GM18858 (cell line): ENCODE measurements around the gene EP400.

Experiments
- ATAC-seq: cut with Tn5 transposase; IDR thresholded peaks from one replicate; pipeline ENCODE4 v1.9.1; 2021; ENCODE audit not compliant: unreplicated experiment

The EP400 gene

GRCh38 chr12:132015686-132016430 lies 66.1 kb downstream of the EP400 start:
- ATAC-seq: no peak

- no peak for ATAC-seq
Observed at GRCh38 chr12:132018193-132018916, 68.6 kb downstream of the EP400 start.

GRCh38 chr12:132019891-132020290 lies 70.1 kb downstream of the EP400 start:
- no peak for ATAC-seq

DNA sequence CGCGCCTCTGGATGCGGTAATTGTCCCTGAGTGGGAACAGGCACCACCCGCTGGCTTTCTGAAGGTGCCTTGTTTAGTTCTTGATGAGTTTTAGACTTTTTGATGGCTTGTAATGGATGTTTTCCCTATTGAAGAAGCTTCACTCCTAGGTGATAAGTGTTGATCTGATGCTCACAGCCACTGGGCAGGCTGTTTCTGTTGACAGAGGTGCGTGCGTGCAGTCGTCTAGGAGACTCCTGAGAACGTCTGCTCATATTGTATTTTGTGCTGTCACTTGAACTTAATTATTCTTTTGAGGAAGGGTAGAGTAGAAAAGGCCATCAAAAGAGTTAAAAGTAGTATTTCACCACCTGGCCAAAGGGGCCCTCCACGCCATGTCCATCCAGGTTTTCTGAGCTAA lies 70.5 kb downstream of the EP400 start:
- no peak for ATAC-seq

- ATAC-seq: no peak
Observed at GRCh38 chr12:132021031-132021871, 71.5 kb downstream of the EP400 start.

GRCh38 chr12:132021965-132022364 lies 72.2 kb downstream of the EP400 start:
- no peak for ATAC-seq

GRCh38 chr12:132023658-132024057 lies 73.9 kb downstream of the EP400 start:
- ATAC-seq: no peak

GRCh38 chr12:132024758-132025157 lies 75.0 kb downstream of the EP400 start:
- no peak for ATAC-seq

GRCh38 chr12:132025526-132025925 lies 75.8 kb downstream of the EP400 start:
- no peak for ATAC-seq

- ATAC-seq: no peak
Observed at GRCh38 chr12:132026061-132026795, 76.5 kb downstream of the EP400 start.

- ATAC-seq: no peak
Observed at GRCh38 chr12:132026796-132027500, 77.2 kb downstream of the EP400 start.

- no peak for ATAC-seq
Observed at GRCh38 chr12:132027636-132028035, 77.9 kb downstream of the EP400 start.

- ATAC-seq: no peak
Observed at GRCh38 chr12:132028111-132028510, 78.4 kb downstream of the EP400 start.

GRCh38 chr12:132029503-132030300 lies 80.0 kb downstream of the EP400 start:
- ATAC-seq: no peak

DNA sequence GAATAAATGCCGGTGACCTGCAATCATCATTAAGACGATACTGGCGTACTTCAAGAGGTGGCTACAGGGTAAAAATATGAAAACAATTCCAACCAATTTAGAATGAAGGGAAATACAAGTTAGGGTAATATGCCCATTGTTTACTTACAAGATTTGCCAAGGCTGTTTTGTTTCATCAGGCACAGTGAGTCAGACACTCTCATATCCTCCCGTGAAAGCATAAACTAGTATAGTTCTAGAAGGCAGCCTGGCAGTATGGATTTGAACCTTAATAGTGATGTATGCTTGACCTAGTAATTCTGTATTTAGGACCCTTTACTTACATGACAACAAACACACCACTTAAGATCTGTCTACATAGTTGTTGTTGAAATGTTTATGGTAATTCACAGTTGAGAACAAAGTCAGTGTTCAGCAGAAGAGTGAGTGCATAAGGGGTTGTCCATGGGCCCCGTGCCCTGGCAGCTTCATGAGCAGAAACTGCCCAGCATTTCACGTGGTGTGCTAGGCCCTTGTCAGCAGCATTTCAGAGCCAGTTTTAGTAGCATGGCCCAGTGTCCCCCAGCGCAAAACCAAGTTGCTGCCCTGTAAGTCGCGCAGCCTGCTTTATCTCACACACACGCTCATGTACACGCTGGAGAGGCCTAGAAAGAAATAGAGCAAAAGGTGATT lies 80.8 kb downstream of the EP400 start:
- ATAC-seq: no peak

- ATAC-seq: no peak
Observed at GRCh38 chr12:132033627-132034026, 83.9 kb downstream of the EP400 start.

- no peak for ATAC-seq
Observed at GRCh38 chr12:132036063-132036683, 86.4 kb downstream of the EP400 start.

DNA sequence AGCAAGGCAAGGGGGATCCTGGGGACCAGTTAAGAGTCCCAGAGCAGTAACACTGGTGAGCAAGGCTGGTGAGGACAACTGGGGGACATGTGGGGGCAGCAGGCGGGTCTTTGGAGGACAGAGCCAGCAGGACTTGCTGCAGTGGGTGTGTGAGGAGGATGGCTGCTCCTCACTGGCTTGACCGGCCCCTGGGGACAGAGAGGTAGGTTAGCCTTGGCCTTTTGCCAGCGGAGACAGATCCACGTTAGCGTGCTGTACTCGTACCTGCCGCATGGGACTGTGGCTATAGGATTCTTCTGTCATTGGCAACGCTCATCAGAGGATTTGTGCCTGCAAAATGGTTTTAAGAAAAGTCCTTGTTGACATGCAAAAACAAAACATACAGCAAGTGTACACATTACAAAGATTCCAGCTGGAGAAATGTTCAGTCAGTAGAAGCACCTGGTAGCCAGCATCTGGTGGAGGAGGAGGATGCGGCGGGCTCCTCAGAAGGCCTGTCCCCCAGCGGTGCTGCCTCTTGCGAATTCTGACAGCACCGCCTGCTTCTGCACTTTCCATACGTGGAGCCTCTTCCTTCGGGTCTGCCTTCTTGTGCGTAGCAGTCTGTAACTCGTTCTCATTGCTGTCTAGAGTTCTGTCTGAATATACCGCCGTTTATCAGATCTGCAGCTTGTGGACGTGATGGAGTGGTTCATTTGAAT lies 91.3 kb downstream of the EP400 start:
- no peak for ATAC-seq
